Gastrocnemius medialis (tissue), 4 donors: ENCODE data around the gene AGRN.

ENCODE experiments used
- CTCF ChIP-seq, 5 experiments: fragments of 450-650 bp in 3 of 5; fragments of 200-600 bp in 2 of 5; sonication (generic) in 2 of 5; IDR thresholded peaks in 4 of 5; conservative IDR thresholded peaks in 1 of 5; 1 replicate in 4 of 5; 2 replicates in 1 of 5; pipeline ENCODE4 v1.5.1; 2016 to 2019; ENCODE audit warnings: antibody characterized with exemption in 5 of 5, mild to moderate bottlenecking in 3 of 5, moderate library complexity in 3 of 5
- POLR2A ChIP-seq, 2 donors: fragments of 450-650 bp; IDR thresholded peaks; one replicate each; pipeline ENCODE4 v1.6.1; 2017; ENCODE audit warnings: antibody characterized with exemption in 2 of 2, mild to moderate bottlenecking in 2 of 2, moderate library complexity in 2 of 2

DNA sequence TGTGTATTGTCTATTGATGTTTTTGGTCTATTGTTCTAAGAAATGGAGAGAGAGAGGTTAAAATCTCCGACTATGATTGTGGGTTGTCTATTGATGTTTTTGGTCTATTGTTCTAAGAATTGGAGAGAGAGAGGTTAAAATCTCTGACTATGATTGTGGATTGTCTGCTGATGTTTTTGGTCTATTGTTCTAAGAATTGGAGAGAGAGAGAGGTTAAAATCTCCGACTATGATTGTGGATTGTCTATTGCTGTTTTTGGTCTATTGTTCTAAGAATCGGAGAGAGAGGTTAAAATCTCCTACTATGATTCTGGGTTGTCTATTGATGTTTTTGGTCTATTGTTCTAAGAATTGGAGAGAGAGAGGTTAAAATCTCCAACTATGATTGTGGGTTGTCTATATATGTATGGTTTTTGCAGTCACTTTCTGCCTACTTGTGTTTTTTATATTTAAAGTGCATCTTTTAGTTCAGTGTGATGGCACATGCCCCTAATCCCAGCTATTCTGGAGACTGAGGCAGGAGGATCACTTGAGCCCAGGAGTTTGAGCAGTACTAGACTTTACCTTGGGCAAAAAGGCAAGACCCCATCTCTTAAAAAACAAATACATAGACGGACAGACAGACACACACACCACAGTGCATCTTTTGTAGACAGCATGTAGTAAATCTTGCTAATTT is 79.7 kb downstream of the AGRN start:
- TF ChIP-seq CTCF (IDR thresholded peaks at IDR 0.05 in 4 of 5, conservative IDR thresholded peaks at IDR 0.05 in 1 of 5): no peak
- TF ChIP-seq POLR2A (IDR thresholded peaks at IDR 0.05): no peak
